NCI-H187 treated with DMSO at 0.1 percent for 48 hours (cell line): Measurements from ENCODE around the gene NEUROD6.

Source experiments
- DNase-seq: peaks from one replicate; lab custom pipeline; 2025; lab: John Stamatoyannopoulos, UW

Gene NEUROD6

GRCh38 chr7:31340603-31341002, at the start of gene NEUROD6:
Gene NEUROD6, minus strand, starts transcription at chr7:31340726. Its CDS starts 1,458 bp downstream, at chr7:31339268.
- no peak for DNase-seq

DNA sequence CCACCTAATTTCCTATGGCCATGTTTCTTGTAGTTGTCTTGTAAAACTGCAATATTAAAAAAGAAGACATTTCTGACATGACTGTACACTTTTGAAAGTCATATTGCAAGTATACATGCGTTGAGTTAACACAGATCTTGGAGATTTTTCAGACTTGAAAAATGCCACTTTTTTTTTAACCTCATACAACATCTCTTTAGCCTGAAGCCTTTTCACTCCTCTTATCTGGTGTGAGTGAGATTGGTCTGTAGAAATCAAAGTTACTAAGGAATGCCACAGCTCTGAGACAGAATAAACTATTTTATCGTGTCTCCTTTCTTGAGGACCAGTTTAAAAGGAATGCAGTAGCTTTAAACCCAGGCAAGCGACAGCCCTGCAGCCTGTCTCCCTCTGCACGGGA, 43.9 kb upstream of the NEUROD6 start:
- no peak for DNase-seq

DNA sequence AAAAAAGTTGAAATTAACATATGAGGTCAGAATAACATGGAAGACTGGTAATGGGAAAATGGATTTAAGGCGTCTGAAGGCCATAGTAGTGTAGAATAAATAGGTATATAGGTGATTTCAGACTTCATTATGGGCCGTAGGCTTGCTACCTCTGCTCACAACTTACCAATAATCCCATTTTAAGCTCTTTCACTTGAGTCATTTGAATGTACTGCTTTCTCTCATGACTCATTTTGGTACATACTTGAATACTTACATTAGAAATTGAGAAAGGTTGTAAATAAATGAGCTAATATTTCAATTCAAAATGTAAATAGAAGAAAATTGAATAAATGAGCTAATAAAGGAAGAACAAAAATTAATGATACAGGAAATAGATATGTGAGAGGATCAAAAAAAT, 42.2 kb upstream of the NEUROD6 start:
- DNase-seq = no peak

DNA sequence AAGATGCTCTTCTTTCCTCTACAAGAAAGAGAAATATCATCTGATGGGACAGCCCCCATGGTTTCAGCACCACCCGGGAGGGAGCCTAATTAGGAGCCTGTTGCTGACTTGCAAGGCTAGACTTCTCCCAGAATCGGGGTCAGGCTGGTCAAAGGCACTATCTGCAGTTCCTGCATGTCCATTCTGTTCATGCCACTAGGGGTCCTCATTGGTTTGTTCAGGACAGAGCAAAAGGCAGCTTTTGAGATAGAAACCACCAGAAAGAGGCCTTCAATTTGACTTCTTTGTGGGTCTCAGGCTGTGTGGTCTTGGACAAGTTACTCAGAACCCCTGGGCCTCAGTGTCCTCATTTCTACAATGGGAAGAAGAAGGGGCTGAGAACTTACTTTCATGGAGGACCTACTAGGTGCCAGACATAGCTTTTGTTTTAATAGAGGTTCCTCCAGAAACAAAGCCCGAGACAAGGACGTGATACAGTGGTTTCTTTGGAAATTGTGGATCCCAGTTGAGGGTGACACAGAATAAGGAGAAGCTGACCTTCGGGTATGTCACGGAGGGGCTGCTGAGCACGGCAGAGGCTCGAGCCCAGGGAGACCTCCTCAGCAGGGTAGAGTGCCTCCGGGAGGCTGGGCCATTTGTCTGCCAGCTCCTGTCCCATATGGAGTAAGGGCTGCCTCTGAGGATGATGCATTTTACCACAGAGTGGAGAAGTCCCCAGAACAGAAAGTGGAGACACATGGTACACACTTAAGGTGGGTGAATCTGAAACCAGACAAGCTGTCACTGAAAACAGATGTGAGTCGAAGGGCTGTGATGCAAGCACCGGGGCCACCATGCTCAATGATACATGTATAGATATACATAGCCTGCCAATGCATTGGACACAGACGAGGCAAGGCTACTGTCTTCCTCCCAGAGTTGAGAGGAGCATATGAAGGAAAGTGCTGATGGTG, 33.1 kb upstream of the NEUROD6 start:
- DNase-seq = no peak

DNA sequence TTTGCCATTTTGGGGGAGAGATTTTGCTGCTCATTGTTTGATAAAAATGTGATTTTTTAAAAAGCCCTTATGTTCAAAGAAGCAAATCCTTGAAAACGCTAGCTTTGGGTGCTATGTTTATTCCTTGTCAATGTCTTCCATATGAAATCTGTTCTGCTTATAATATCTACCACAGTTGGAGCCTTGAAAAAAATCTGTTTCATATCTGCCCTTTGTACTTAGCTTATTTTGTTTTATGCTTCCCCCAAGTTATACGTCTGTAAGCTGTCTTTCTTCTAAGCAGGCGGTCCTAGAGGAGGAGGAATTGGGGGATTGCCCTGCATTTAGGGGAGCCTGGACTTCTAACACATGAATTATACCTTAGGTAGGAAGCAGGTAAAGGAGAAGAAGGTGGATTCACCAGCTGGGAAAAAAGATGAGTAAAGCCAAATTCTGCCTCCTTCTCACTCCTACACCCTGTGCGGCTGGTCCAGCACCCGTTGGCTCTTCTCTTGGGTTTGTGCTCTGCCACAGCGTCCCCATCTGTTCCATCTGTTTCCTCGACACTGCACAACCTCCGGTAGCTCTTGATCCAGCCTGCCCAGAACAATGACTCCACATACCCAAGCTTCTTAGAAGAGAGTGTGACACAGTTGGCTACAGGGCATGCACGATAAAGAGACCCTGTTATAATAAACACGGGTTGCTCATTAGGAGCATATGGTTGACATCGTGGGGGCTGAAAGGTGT, 31.9 kb upstream of the NEUROD6 start:
- no peak for DNase-seq

DNA sequence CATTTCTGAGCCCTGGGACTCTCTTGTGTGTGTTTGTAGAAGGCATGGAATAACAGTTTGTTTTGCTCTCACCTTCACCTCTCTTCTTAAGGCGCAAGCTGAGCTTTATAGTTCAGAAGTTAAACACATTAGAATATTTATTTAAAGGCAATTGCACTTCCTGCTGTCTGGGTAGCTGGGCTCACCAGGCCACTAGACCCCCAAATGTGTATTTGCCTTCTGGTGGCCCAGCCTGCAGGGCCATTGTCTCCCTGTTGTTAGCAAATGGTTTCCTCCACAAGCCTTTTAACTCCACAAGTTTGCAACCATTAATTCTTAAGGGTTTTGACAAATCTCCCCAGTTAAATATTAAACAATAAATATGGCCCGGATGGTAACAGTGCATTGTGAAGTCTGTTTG, 31.1 kb upstream of the NEUROD6 start:
- no peak for DNase-seq

GRCh38 chr7:31370609-31371008, 30.1 kb upstream of the NEUROD6 start:
- DNase-seq = no peak

DNA sequence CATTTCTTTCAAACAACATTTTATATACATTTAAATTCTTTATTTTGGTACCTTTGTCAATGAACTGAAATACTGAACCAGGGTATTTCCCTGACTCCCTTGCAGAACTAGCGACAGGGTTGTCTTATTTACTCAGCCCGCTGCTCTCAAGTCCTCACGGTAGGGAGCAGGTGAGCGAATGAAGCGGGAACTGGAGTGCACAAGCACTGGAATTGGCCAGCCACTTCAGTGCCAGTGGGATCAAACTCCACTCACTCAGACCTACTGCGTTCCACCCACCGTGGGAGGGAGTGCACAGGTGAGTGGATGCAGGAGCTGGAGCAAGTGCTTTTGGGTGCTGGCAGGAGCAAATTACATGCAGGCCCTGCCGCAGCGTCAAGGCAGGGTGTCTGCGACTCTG, 28.1 kb upstream of the NEUROD6 start:
- DNase-seq = no peak

DNA sequence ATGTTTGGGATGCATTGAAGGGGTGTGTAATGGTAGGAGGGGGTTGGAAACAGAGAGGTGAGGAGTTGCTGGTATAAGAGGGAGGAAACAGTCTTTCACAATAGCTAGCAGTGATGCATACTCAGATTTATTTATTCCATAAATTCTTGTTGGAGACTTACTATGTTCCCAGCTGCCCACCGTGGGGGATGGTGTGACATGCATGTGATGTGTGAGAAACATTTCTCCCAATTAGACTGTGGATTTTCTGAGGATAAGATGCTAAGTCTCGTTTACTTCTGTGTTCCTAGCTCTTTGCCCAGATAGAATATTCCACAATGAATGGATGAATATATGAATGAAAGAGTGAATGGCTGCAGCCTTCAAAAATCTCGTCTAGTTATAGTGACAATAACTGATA, 23.0 kb upstream of the NEUROD6 start:
- no peak for DNase-seq

GRCh38 chr7:31363051-31363450, 22.5 kb upstream of the NEUROD6 start:
- DNase-seq = no peak

- no peak for DNase-seq
Observed at GRCh38 chr7:31362401-31362800, 21.9 kb upstream of the NEUROD6 start.

DNA sequence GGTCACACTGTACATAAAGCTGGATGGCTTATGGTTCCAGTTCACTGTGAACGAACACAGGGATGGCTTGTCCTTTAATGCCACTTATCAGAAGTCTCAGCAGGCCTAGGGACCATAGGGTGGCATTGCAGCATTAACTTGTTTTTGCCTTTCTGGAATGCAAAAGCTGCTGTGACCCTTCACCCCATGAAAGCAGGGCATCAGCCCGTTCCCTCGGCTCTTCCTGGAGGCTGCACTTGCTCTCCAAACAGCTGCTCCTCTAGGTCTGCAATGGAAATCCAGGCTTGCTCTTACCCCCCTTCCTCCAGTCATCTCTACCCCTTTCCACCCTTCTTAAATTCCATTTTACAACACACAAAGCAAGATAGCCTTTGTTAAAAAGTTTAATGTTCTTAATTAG, 17.9 kb upstream of the NEUROD6 start:
- DNase-seq = no peak

DNA sequence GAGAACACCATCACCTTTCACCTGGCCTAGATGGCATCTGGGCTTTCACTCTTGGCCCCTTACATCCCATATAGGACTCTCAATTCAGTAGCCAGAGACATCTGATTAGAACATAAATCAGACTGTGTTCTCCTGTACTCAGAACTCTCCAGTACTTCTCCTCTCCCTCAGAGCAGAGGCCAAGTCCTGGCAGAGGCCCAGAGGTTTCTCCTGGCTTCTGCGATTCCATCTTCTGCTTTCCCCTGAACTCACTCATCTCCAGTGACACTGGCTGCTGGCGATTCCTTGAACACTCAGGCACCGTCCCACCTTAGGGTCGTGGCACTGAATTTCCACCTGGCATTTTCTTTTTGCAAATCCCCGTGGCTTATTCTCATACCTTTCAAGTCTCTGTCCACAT, 4.9 kb upstream of the NEUROD6 start:
- no peak for DNase-seq

GRCh38 chr7:31343516-31344305, 3.2 kb upstream of the NEUROD6 start:
- DNase-seq = no peak

DNA sequence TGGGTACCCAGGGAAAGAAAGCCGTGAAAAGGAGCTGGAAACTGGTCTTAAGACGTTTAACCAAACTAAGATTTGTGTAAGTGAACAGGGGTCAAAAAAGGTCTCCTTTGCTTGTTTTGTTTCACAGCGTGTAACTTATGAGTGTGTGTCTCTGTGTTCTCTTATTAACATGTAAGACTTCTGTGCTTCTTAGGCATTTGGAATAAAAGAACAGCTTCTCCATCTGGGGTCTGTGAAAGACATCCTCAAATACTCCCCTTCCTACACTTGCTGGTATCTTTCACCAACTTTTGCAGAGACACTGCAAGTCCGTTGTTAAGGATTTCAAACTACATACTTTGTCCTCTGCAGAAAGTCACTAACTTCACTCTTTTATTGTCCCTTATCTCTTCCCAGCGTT, 615 bp upstream of the NEUROD6 start:
- no peak for DNase-seq

- no peak for DNase-seq
Observed at GRCh38 chr7:31340051-31340450, 475 bp downstream of the NEUROD6 start.

GRCh38 chr7:31338706-31339105, 1.8 kb downstream of the NEUROD6 start:
- DNase-seq = no peak

- no peak for DNase-seq
Observed at GRCh38 chr7:31337002-31337565, 3.4 kb downstream of the NEUROD6 start.

DNA sequence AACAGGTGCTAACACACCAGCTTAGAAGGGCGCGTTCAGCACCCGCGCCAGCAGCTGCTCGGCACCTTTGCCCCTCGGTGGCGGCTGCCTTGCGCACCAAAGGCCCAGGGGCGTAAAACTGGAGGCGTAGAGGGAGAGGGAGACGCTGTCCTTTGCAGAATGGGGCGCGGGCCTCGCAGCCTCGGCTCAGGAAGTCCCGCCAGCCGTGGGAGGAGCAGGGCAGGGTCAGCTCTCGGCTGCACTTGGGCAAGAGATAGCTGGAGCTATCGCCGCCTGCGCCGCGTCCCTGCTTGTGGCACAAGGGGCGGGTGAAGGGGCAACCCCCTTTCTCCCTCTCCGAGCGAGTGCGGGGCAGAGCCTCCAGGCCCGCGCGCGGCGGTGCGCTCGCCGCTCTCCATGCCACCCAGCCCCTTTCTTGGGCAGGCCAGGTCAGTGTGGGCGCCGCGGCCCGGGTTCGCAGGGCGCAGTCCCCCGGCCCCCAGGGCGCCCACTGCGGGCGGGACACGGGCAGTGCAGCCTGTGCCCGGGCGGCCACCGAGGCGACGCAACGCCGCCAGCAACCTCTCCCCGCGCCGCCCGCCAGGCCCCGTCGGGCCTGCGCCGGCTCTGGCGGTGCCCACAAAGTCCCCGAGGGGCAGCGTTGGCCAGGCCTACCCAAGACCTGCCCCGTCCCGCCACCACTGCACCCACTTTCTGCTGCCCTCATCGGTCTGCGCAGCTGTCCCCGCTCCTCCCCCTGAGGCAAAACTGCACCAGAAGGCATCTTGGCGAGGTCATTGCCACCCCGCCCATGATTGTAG, 4.1 kb downstream of the NEUROD6 start:
- DNase-seq = no peak

DNA sequence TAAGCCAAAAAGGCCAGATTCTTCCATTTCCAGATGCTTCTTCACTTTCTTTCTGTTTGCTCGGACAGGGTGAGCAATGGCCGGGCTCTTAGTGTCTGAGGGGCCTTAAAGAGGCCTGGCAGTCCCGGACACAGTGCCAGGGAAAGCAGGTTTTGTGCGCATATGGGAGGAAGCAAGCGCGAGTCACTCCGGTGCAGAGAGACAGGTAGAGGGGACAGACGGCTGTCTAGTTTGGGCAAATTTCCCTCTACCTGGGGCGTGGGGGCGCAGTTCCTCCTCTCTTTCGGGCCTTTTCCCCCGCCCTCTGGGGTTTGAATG, 4.7 kb downstream of the NEUROD6 start:
- DNase-seq = no peak

DNA sequence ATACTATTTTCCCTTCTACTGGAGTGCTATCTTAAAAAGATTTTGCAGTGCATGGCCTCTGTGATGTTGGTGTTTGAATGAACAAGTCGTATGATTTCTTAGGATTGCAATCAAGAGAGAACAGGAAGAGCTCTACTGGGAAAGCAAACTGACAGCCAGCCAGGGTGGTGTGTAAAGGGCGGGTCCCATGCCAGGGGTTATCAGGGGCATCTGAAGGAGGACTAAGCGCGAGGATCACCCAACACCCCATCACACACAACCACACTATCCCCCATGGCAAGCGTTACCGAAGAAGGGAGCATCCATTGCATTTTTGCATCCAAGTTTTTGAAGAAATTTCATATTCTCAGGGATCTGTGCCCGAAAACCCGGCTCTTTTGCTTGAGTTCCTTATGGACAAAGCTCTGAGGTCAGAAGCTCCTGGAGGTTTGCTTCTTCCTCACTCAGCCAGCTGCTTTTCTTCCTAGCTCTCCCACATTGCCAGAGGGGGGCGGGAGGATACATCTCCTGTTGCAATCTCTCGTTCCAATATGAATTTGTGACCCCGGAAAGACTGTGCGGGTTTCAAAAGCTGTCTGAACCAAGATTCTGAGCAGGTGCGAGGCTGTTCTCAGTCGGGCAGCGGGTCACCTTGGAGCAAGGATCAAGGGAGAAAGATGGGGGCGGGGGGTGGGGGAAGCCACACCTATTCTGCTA, 5.2 kb downstream of the NEUROD6 start:
- no peak for DNase-seq
